GM21367 (cell line): Measurements from ENCODE around the gene APOF.
"Not testable (repeated sequence)": the region's sequence is repeated elsewhere in the genome, so short reads cannot be mapped to it uniquely, and the experiment has no call there.

ENCODE experiments used
- ATAC-seq: cut with Tn5 transposase; IDR thresholded peaks from one replicate; pipeline ENCODE4 v1.9.1; 2021; ENCODE audit not compliant: unreplicated experiment

APOF gene

GRCh38 chr12:56373515-56373914, 10.9 kb upstream of the APOF start:
- no peak for ATAC-seq

DNA sequence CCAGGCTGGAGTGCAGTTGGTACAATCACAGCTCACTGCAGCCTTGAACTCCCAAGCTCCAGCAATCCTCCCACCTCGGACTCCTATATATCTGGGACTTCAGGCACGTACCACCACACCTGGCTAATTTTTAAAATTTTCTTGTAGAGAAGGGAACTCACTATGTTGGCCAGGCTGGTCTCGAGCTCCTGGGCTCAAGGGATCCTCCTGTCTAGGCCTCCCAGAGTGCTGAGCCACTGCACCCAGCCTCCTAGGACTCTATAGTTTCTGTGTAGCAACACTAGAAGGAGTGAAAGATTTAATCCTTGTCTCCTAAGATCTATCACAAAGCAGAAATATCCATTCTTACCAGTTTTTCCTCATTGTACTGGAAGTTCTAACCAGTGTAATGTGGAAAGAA, 4.3 kb upstream of the APOF start:
- ATAC-seq = no peak

DNA sequence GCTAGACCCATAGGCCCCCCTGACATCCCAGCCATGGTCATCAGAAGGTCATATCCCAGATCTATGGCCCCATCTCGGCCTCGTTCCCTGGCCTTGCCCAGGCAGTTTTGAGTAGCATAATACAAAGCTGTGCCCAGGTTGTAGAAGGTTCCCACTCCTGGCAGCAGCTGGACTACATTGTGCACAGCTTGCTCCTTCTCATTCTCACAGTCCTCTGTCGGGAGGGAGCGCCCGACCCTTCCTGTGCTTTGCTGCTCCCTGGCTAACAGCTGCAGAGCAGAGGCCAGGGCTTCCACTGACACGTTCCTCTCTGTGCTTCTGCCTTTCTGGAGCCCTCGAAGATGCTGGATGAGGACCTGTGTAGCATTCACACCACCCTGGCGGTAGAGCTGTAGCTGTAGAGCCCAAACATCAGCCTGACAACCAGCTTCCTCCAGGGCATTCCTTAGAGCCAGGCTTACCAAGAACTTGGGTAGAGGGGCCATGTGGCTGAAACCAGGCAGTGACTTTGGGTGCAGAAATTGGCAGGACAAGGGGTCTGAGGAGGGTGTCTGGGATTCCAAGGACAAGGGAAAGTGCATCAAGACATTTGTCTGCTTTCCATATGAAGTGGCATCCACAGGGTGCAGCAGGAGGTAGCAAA, 1.0 kb downstream of the APOF start:
- ATAC-seq = no peak

DNA sequence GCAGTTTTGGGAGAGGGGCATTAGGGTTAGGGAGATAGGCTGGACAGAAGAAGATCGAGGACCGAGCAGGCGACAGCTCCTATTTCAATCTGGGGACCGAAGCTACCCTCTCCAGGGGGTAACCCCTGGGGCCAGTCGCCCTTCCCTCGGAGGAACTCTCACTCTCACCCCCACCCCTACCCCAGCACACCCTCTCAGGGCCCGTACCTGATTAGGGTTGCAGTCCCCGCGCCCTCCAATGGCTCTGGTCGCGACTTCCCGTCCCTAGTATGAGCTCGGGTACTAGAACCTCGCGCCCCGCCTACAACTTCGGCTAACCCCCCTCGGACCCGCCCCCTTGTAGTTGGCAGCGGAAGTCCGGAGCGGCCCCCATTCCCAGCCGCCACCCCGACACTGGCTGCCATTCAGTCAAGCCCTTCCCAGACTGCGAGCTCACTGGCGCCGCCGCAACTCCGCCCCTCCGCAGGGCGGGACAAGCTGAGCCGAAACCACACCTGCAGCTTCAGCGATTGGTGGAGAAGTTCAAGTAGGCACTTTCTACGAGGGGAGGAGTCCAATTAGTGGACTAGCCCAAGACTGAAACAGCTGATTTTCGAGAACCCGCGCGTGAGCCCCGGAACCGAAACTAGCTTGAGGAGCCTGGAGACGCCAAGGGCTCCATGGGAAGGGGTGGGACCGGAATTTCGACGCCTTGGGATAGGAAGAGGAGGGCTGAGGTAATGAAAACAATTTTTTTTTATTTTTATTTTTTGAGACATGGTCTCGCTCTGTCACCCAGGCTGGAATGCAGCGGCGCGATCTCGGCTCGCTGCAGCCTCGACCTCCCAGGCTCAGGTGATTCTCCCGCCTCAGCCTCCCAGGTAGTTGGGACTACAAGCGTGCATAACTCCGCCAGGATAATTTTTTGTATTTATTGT, 2.5 kb downstream of the APOF start, which contains the start of gene STAT2:
TSS of gene STAT2 (minus strand) at position 257 of the 917 bp plus-strand sequence. CDS start 3,536 bp downstream, outside the sequence.
- ATAC-seq = peak; percentile 91

GRCh38 chr12:56358836-56359532, 3.7 kb downstream of the APOF start:
- ATAC-seq = no peak

- no peak for ATAC-seq
Measured at GRCh38 chr12:56351325-56351724, 11.3 kb downstream of the APOF start.

DNA sequence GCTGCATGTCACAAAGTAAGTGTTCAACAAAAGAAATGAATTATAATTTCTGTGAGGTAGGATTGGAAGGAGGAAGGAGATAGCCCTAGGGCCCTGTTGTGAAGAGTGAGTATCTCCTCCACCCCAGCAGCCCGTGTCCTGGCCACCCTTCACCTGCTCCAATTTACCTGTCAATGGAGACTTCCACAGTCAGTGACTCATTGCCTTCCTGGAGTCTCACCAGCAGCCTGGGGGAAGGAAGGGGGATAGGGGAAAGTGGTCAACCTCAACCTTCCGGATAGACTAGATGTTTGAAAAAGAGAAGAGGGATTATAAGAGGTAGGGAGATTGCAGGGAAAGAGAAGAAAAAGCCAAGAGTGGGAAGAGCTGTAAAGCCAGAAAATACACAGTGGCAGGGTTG, 12.0 kb downstream of the APOF start:
- ATAC-seq = no peak

DNA sequence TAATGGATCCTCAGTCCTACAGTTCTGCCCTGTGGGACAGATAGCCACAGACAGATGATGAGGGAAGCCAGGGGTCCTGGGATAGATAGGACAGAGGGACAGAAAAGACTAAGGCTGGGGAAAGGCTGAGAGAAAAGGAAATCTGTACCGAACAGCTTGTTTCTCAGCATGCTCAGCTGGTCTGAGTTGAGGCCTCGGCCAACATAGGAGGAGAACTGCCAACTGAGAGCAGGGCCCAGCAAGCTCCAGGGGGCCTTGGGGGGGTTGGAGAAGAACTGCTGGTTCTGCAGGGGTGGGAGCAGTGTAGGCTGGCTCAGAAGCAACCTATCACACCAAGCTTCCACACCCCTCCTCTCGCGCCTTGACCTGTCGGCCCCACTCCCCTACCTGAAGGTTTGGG, 13.9 kb downstream of the APOF start:
- ATAC-seq = no peak

- not testable (repeated sequence) for ATAC-seq
Measured at GRCh38 chr12:56347255-56347654, 15.4 kb downstream of the APOF start.

- ATAC-seq = no peak
Measured at GRCh38 chr12:56346675-56347074, 16.0 kb downstream of the APOF start.

GRCh38 chr12:56342290-56342689, 20.4 kb downstream of the APOF start:
- not testable (repeated sequence) for ATAC-seq

GRCh38 chr12:56341616-56342015, 21.0 kb downstream of the APOF start:
- no peak for ATAC-seq

GRCh38 chr12:56339158-56339422, 23.6 kb downstream of the APOF start:
- no peak for ATAC-seq

GRCh38 chr12:56338308-56339157, 24.1 kb downstream of the APOF start, which contains the start of gene IL23A:
Gene IL23A, plus strand, starts transcription at chr12:56338884. Its CDS starts 161 bp downstream, at chr12:56339045.
- ATAC-seq = no peak

- ATAC-seq = no peak
Measured at GRCh38 chr12:56337753-56338251, 24.9 kb downstream of the APOF start.

- ATAC-seq = no peak
Measured at GRCh38 chr12:56336361-56337167, 26.1 kb downstream of the APOF start.

- not testable (repeated sequence) for ATAC-seq
Measured at GRCh38 chr12:56335527-56335926, 27.1 kb downstream of the APOF start.

DNA sequence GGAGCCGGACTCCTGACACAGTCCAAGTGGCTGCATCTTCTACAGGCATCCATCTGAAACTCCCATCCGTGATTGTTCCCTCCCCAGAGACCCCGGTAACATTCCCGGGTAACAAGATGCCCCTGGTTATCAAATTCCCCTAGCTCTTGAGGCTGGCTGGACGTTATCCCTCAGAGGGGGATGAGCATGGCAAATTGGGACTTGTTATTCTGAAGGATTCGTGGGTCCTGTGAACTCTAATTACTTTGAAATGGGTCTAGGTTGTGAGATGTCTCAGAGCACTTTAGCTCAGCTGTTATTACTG, 28.2 kb downstream of the APOF start:
- no peak for ATAC-seq

DNA sequence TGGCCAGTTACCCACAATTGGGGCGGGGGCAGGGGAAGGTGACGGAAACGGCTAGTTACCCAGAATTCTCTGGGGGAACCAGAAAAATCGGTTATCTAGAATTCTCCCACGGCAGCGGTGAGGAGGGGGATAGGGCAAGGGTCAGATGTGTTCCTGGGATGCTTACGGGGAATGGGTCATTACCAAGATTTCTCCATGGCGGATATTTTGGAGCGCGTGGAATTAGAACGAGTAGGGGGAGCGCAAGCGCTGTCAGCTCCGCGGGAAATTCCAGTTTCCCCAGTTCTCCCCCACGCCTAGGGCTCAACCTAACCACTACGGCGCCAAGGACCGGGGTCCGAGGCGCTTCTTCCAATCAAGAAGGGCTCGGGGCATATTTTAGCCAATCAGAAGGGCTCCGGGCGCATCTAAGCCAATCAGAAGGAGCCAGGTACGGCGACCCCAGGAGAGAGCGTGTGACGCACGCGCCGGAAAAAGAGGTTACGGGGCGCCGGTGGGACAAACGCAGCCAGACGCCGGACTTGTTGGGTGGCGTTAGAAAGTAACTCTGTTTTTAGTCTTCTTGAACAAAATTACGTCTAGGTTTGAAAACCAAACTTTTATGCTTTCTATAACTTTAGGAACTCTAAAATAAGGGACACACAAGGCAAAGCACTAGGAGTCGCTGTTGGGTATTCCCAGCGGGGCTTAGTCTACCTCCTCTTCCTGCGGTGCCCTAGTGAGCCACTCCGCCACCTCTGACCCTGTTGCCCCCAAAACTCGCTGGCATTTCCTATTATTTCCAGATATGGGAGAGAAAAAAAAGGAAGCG, 28.8 kb downstream of the APOF start, which contains the start of gene PAN2:
TSS of gene PAN2 (minus strand) at position 322 of the 811 bp plus-strand sequence. CDS start 906 bp downstream, outside the sequence.
- peak; percentile 78 for ATAC-seq
